Keratinocyte (primary cell): ENCODE measurements around the gene ASCC2.

Experiments
- EZH2 ChIP-seq: IDR thresholded peaks from one replicate; pipeline ENCODE4 v1.6.1; 2012; ENCODE audit warnings: inconsistent platforms, mild to moderate bottlenecking, low read length, moderate library complexity
- TF ChIP-seq, protein P1 (sequence below), 3 experiments: IDR thresholded peaks in 1 of 3; conservative IDR thresholded peaks in 1 of 3; optimal IDR thresholded peaks in 1 of 3; 2 replicates in 2 of 3; 3 replicates in 1 of 3; pipeline versions ENCODE3 to v1.5.1; 2011; ENCODE audit warnings: low read length in 3 of 3, mild to moderate bottlenecking in 3 of 3, moderate library complexity in 2 of 3, control low read depth in 1 of 3, inconsistent platforms in 1 of 3; ENCODE audit not compliant: insufficient read depth in 2 of 3; ENCODE audit errors: extremely low read depth in 1 of 3

DNA sequence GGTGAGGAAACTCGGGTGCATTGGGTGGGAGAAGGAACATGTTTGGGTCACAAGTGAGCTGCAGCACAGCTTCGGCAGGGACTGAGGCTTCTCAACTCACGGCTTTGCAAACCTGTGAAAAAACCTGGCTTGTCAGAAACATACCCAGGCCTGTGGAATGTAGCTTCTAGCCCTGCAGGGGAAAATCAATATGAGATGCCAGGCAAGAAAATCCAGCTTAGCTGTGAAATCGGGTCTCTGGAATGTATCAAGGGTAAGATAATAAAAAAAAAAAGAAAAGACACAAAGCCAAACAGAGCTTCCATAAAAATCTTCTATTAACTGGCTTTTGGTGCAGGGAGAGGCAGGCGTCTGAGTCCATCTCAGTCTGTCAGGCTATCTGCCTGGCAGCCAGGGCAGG, 42.4 kb downstream of the ASCC2 start:
- TF ChIP-seq, protein P1, sequence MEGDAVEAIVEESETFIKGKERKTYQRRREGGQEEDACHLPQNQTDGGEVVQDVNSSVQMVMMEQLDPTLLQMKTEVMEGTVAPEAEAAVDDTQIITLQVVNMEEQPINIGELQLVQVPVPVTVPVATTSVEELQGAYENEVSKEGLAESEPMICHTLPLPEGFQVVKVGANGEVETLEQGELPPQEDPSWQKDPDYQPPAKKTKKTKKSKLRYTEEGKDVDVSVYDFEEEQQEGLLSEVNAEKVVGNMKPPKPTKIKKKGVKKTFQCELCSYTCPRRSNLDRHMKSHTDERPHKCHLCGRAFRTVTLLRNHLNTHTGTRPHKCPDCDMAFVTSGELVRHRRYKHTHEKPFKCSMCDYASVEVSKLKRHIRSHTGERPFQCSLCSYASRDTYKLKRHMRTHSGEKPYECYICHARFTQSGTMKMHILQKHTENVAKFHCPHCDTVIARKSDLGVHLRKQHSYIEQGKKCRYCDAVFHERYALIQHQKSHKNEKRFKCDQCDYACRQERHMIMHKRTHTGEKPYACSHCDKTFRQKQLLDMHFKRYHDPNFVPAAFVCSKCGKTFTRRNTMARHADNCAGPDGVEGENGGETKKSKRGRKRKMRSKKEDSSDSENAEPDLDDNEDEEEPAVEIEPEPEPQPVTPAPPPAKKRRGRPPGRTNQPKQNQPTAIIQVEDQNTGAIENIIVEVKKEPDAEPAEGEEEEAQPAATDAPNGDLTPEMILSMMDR (optimal IDR thresholded peaks at IDR 0.05 in 1 of 3, IDR thresholded peaks at IDR 0.05 in 1 of 3, conservative IDR thresholded peaks at IDR 0.05 in 1 of 3; ENCODE audit: extremely low read depth in 1 of 3, insufficient read depth in 2 of 3, low read length in 3 of 3), result no peak
- no peak for TF ChIP-seq EZH2
